ENCODE results near the gene TEAD3.
A peak's percentile ranks its signal among the peaks of the same experiment; 100 is the strongest.
"Not testable (repeated sequence)": the region's sequence is repeated elsewhere in the genome, so short reads cannot be mapped to it uniquely, and the experiment has no call there.

Gene TEAD3

GRCh38 chr6:35454391-35455110 lies 42.3 kb downstream of the TEAD3 start:
- peak overlapping the region; percentile 73 for H3K27ac ChIP-seq
- DNase-seq (ENCODE audit: low read depth, low spot score), result no peak

- DNase-seq (ENCODE audit: low read depth, low spot score), result no peak
- H3K27ac ChIP-seq, result peak overlapping the region; percentile 73
These were observed 43.6 kb downstream of the TEAD3 start for GRCh38 chr6:35453236-35453635.

DNA sequence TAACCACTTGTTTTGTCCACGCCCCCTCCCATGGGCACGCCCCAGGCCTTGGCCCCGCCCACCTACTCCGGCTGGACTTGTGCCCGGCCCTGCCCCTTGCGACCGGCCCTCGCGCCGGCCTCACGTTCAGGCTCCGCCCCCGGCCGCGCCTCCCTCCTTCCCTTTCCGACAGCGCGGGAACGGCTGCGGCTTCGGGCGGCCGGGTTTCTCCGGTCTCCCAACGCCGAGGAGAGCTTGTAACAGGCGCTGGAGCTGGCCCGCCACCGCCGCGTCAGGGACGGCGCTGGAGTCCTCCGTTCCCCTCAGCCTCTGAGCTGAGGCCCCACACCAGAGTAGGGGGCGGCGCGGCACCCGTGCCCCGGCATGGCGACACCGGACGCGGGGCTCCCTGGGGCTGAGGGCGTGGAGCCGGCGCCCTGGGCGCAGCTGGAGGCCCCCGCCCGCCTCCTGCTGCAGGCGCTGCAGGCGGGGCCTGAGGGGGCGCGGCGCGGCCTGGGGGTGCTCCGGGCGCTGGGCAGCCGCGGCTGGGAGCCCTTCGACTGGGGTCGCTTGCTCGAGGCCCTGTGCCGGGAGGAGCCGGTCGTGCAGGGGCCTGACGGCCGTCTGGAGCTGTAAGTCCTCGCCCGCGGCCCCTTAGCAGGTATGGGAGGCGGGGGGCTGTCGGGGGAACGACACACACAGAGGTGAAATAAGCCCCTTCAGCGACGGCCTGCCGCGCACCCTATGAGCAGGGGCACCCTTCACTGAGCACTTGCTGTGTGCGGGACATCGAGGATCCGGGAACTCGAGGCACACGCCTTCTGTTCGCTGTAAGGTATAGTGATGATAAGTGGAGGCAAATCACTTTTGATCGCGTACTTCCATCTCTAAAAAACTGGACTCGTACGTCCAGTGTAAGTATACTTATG lies 44.4 kb downstream of the TEAD3 start, which contains the start of gene FANCE:
Gene FANCE, plus strand, starts transcription at position 156 of the 908 bp plus-strand sequence. Its CDS starts 208 bp downstream, at position 364.
- DNase-seq (ENCODE audit: low read depth, low spot score), result peak; percentile 55
- H3K27ac ChIP-seq, result peak within 1 kb of the TSS; percentile 73

- no peak for DNase-seq (ENCODE audit: low read depth, low spot score)
- H3K27ac ChIP-seq, result no peak overlapping the region
These were observed 45.3 kb downstream of the TEAD3 start for GRCh38 chr6:35451354-35452182.

- no peak overlapping the region for H3K27ac ChIP-seq
- DNase-seq (ENCODE audit: low read depth, low spot score), result no peak
These were observed 47.5 kb downstream of the TEAD3 start for GRCh38 chr6:35449287-35449881.

- no peak for DNase-seq (ENCODE audit: low read depth, low spot score)
These were observed 48.7 kb downstream of the TEAD3 start for GRCh38 chr6:35448191-35448590.

GRCh38 chr6:35445691-35446090 lies 51.2 kb downstream of the TEAD3 start:
- DNase-seq (ENCODE audit: low read depth, low spot score), result no peak
- no peak overlapping the region for H3K27ac ChIP-seq

More at GRCh38 chr6:35448191-35448590, 48.7 kb downstream of the TEAD3 start:
- H3K27ac ChIP-seq, result no peak overlapping the region

GRCh38 chr6:35443341-35444030 lies 53.4 kb downstream of the TEAD3 start:
- H3K27ac ChIP-seq, result no peak overlapping the region
- no peak for DNase-seq (ENCODE audit: low read depth, low spot score)

DNA sequence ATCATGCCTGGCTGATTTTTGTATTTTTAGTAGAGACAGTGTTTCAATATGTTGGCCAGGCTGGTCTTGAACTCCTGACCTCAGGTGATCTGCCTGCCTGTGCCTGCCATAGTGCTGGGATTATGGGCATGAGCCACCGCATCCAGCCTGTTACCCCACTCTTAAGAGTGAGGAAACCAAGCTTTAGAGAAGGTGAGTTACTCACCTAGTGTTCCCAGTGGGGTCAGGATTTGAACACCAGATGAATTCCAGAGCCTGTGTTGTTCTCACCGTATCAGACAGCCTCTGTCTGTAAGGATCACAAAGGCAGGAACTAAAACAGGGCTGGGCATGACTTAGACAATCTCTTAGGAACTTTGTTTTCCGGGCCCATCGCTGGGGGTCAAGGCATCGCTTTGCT lies 54.2 kb downstream of the TEAD3 start:
- no peak overlapping the region for H3K27ac ChIP-seq
- no peak for DNase-seq (ENCODE audit: low read depth, low spot score)

- DNase-seq (ENCODE audit: low read depth, low spot score), result no peak
- H3K27ac ChIP-seq, result no peak overlapping the region
These were observed 55.2 kb downstream of the TEAD3 start for GRCh38 chr6:35441642-35442041.

- DNase-seq (ENCODE audit: low read depth, low spot score), result no peak
- no peak overlapping the region for H3K27ac ChIP-seq
These were observed 55.7 kb downstream of the TEAD3 start for GRCh38 chr6:35441205-35441604.

- H3K27ac ChIP-seq, result no peak overlapping the region
- DNase-seq (ENCODE audit: low read depth, low spot score), result no peak
These were observed 57.6 kb downstream of the TEAD3 start for GRCh38 chr6:35439308-35439707.

- not testable (repeated sequence) for DNase-seq (ENCODE audit: low read depth, low spot score); H3K27ac ChIP-seq
These were observed 58.4 kb downstream of the TEAD3 start for GRCh38 chr6:35438378-35439065.

- no peak for DNase-seq (ENCODE audit: low read depth, low spot score)
- H3K27ac ChIP-seq, result no peak overlapping the region
These were observed 60.6 kb downstream of the TEAD3 start for GRCh38 chr6:35436071-35436857.

- H3K27ac ChIP-seq, result no peak overlapping the region
- DNase-seq (ENCODE audit: low read depth, low spot score), result no peak
These were observed 61.6 kb downstream of the TEAD3 start for GRCh38 chr6:35435074-35435837.

GRCh38 chr6:35432702-35433101 lies 64.2 kb downstream of the TEAD3 start:
- not testable (repeated sequence) for DNase-seq (ENCODE audit: low read depth, low spot score); H3K27ac ChIP-seq

DNA sequence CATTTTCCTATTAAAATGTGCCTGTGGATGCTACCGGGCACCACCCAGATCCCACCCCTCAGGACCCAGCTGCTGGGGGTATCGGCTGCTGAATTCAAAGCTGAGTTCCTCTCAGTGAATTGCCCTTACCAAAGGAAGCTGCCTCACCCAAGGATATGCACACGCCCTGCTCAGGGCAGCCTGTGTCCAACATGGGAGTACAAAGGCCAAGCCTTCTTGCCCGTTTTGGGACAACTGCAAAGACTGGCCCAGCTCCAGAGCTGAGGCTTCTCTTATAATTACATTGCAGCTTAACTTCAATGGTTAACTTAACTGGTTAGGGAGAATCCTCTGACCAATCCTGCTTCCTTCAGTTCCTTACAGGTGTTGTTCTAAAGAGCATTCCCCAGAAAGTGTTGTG lies 64.6 kb downstream of the TEAD3 start:
- no peak for DNase-seq (ENCODE audit: low read depth, low spot score)
- H3K27ac ChIP-seq, result no peak overlapping the region
